DLD1 (cell line): ENCODE measurements around the gene HYAL3.
"Not testable (repeated sequence)": the region's sequence is repeated elsewhere in the genome, so short reads cannot be mapped to it uniquely, and the experiment has no call there.

Experiments
- in situ Hi-C: cut with HindIII; loops from 2 replicates; pipeline ENCODE4 v1.10.0; 2017; ENCODE audit warnings: low sequenced_read_pairs

HYAL3 gene

GRCh38 chr3:50272911-50273688 is 26.1 kb downstream of the HYAL3 start:
- in situ Hi-C loops: no loop called here

- in situ Hi-C loops: not testable (repeated sequence)
Observed at GRCh38 chr3:50272538-50272910, 26.7 kb downstream of the HYAL3 start.

- in situ Hi-C loops: no loop called here
Observed at GRCh38 chr3:50271314-50271936, 27.8 kb downstream of the HYAL3 start.

GRCh38 chr3:50270422-50271224 is 28.6 kb downstream of the HYAL3 start:
- in situ Hi-C loops: no loop called here

GRCh38 chr3:50269977-50270413 is 29.2 kb downstream of the HYAL3 start:
- in situ Hi-C loops: no loop called here

GRCh38 chr3:50269460-50269859 is 29.7 kb downstream of the HYAL3 start:
- in situ Hi-C loops: no loop called here

- in situ Hi-C loops: no loop called here
Observed at GRCh38 chr3:50268703-50269451, 30.3 kb downstream of the HYAL3 start, which contains the start of gene SEMA3B. TSS of gene SEMA3B (plus strand) at chr3:50269147. CDS start at chr3:50269241, 94 bp downstream.

GRCh38 chr3:50268276-50268675 is 30.9 kb downstream of the HYAL3 start:
- in situ Hi-C loops: no loop called here

GRCh38 chr3:50267280-50267913 is 31.8 kb downstream of the HYAL3 start:
- in situ Hi-C loops: no loop called here

- in situ Hi-C loops: no loop called here
Observed at GRCh38 chr3:50266836-50267235, 32.4 kb downstream of the HYAL3 start.

GRCh38 chr3:50266017-50266416 is 33.2 kb downstream of the HYAL3 start:
- in situ Hi-C loops: no loop called here

- in situ Hi-C loops: no loop called here
Observed at GRCh38 chr3:50265571-50265970, 33.6 kb downstream of the HYAL3 start.

GRCh38 chr3:50264964-50265485 is 34.2 kb downstream of the HYAL3 start:
- in situ Hi-C loops: no loop called here

- in situ Hi-C loops: no loop called here
Observed at GRCh38 chr3:50264383-50264963, 34.7 kb downstream of the HYAL3 start.

- in situ Hi-C loops: no loop called here
Observed at GRCh38 chr3:50263478-50264382, 35.5 kb downstream of the HYAL3 start.

GRCh38 chr3:50262778-50263177 is 36.4 kb downstream of the HYAL3 start:
- in situ Hi-C loops: no loop called here

GRCh38 chr3:50262200-50262599 is 37.0 kb downstream of the HYAL3 start:
- in situ Hi-C loops: not testable (repeated sequence)

GRCh38 chr3:50261505-50261904 is 37.7 kb downstream of the HYAL3 start:
- in situ Hi-C loops: no loop called here

GRCh38 chr3:50260942-50261441 is 38.2 kb downstream of the HYAL3 start:
- in situ Hi-C loops: no loop called here
